GM12878 (cell line): ENCODE measurements around the gene UBE2O. TPM values are rescaled to one million over a fixed set of nuclear protein-coding genes. Genes with fewer than 3 reads are reported as not detected.

Experiments used
- CHD2 ChIP-seq: IDR thresholded peaks from 2 replicates; pipeline ENCODE4 v1.6.1; 2011; ENCODE audit warnings: low read depth, low read length, improper control_type of control experiment, borderline replicate concordance
- CHD4 ChIP-seq: fragments of 200-600 bp; sonication (generic); IDR thresholded peaks from 2 replicates; pipeline ENCODE4 v1.6.1; 2016; ENCODE audit warnings: mild to moderate bottlenecking
- CREB1 ChIP-seq: IDR thresholded peaks from 2 replicates; pipeline ENCODE4 v1.6.1; 2012; ENCODE audit warnings: low read depth, mild to moderate bottlenecking, inconsistent platforms
- HDAC2 ChIP-seq: fragments of 200-600 bp; sonication (generic); IDR thresholded peaks from 2 replicates; pipeline ENCODE4 v1.6.1; 2017
- HDGF ChIP-seq: fragments of 450-650 bp; IDR thresholded peaks from 2 replicates; pipeline ENCODE4 v1.6.1; 2016; ENCODE audit warnings: antibody characterized with exemption
- IKZF2 ChIP-seq, 2 experiments: fragments of 450-650 bp; IDR thresholded peaks; 2 replicates each; pipeline ENCODE4 v1.6.1; 2017; ENCODE audit warnings: mild to moderate bottlenecking in 2 of 2, moderate library complexity in 2 of 2
- JUND ChIP-seq: IDR thresholded peaks from 2 replicates; pipeline ENCODE4 v1.6.1; 2012; ENCODE audit warnings: low read depth, mild to moderate bottlenecking, low read length, improper control_type of control experiment, moderate library complexity
- MLLT1 ChIP-seq: fragments of 450-650 bp; IDR thresholded peaks from 2 replicates; pipeline ENCODE4 v1.6.1; 2016; ENCODE audit warnings: mild to moderate bottlenecking
- PML ChIP-seq: IDR thresholded peaks from 2 replicates; pipeline ENCODE4 v1.6.1; 2012; ENCODE audit warnings: low read length, inconsistent platforms
- POLR2A ChIP-seq: IDR thresholded peaks from 2 replicates; pipeline ENCODE4 v1.6.1; 2011; ENCODE audit warnings: low read depth, mild to moderate bottlenecking, low read length
- POLR2AphosphoS2 ChIP-seq: IDR thresholded peaks from 2 replicates; pipeline ENCODE4 v1.6.1; 2011; ENCODE audit warnings: low read depth, mild to moderate bottlenecking, low read length, improper control_type of control experiment, moderate library complexity
- POLR2AphosphoS5 ChIP-seq: IDR thresholded peaks from 2 replicates; pipeline ENCODE4 v1.6.1; 2011; ENCODE audit warnings: mild to moderate bottlenecking, low read length, inconsistent platforms
- RUNX3 ChIP-seq: IDR thresholded peaks from 2 replicates; pipeline ENCODE4 v1.6.1; 2012; ENCODE audit warnings: low read length, inconsistent platforms
- SIN3A ChIP-seq: IDR thresholded peaks from 2 replicates; pipeline ENCODE4 v1.6.1; 2012; ENCODE audit warnings: low read depth, low read length, improper control_type of control experiment
- TAF1 ChIP-seq: IDR thresholded peaks from 2 replicates; pipeline ENCODE4 v1.6.1; 2011; ENCODE audit warnings: mild to moderate bottlenecking, low read depth, low read length, borderline replicate concordance
- ZNF274 ChIP-seq: IDR thresholded peaks from one replicate; pipeline ENCODE4 v1.8.0; 2011; ENCODE audit not compliant: insufficient read length, insufficient read depth
- polyA plus RNA-seq, 11 experiments: library from polyadenylated mRNA; depleted of rRNA in 4 of 11; unstranded in 6 of 11; stranded (reverse) in 5 of 11; fragments of >200 nt; fragmentation: Nextera tagmentation in 4 of 11; fragmentation: Illumina TruSeq in 1 of 11; extraction: Ambion mirVana in 4 of 11; extraction: Trizol in 1 of 11; gene quantifications; 1 replicate in 1 of 11; 2 replicates in 10 of 11; pipeline versions ENCODE4 v1.2.1 to v1.2.3, GENCODE V29; 2011 to 2016; ENCODE audit warnings: inconsistent platforms in 2 of 11, missing spikeins in 2 of 11, low read depth in 1 of 11
- total RNA-seq, 4 experiments: library from RNA; depleted of rRNA in 3 of 4; stranded (reverse); fragments of >200 nt in 3 of 4; fragmentation: Illumina TruSeq in 1 of 4; extraction: Trizol in 1 of 4; gene quantifications; 2 replicates each; pipeline versions ENCODE4 v1.2.1 to v1.2.3, GENCODE V29; 2013 to 2021
- TF ChIP-seq, protein P1 (sequence below): fragments of 450-650 bp; IDR thresholded peaks from 2 replicates; pipeline ENCODE4 v1.6.1; 2017; ENCODE audit warnings: mild to moderate bottlenecking, low read depth, inconsistent platforms; ENCODE audit not compliant: poor library complexity, severe bottlenecking
- TF ChIP-seq, protein P2 (sequence below): fragments of 450-650 bp; IDR thresholded peaks from 2 replicates; pipeline ENCODE4 v1.6.1; 2016; ENCODE audit warnings: mild to moderate bottlenecking

Gene UBE2O
- total and polyA plus RNA-seq, 10 of the 15 experiments (the other 5 are each of a cell fraction or from before 2014, with no cell fraction given): 2.1 to 39.0 (median 14.1) TPM

- TF ChIP-seq, protein P1, sequence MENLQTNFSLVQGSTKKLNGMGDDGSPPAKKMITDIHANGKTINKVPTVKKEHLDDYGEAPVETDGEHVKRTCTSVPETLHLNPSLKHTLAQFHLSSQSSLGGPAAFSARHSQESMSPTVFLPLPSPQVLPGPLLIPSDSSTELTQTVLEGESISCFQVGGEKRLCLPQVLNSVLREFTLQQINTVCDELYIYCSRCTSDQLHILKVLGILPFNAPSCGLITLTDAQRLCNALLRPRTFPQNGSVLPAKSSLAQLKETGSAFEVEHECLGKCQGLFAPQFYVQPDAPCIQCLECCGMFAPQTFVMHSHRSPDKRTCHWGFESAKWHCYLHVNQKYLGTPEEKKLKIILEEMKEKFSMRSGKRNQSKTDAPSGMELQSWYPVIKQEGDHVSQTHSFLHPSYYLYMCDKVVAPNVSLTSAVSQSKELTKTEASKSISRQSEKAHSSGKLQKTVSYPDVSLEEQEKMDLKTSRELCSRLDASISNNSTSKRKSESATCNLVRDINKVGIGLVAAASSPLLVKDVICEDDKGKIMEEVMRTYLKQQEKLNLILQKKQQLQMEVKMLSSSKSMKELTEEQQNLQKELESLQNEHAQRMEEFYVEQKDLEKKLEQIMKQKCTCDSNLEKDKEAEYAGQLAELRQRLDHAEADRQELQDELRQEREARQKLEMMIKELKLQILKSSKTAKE: no peak
- TF ChIP-seq TAF1 (0 out of 2 replicates have a peak, but pooled peaks have one; percentile 35), POLR2AphosphoS2 (no peak), CHD2 (0 out of 2 replicates have a peak, but pooled peaks have one; percentile 14), IKZF2 (IDR thresholded peaks at IDR 0.05) (peak in 1 of 2 experiments; percentile 54; a peak in 3 of 4 replicates), MLLT1 (0 out of 2 replicates have a peak, but pooled peaks have one; percentile 50), PML (no peak), CHD4 (no peak), HDAC2 (no peak), POLR2A (peak; percentile 24), HDGF (peak; percentile 76), ZNF274 (no peak), JUND (no peak), CREB1 (no peak), POLR2AphosphoS5 (no peak), RUNX3 (peak; percentile 23; the same call in 1 of the 2 replicates), SIN3A (no peak)
- TF ChIP-seq, protein P2, sequence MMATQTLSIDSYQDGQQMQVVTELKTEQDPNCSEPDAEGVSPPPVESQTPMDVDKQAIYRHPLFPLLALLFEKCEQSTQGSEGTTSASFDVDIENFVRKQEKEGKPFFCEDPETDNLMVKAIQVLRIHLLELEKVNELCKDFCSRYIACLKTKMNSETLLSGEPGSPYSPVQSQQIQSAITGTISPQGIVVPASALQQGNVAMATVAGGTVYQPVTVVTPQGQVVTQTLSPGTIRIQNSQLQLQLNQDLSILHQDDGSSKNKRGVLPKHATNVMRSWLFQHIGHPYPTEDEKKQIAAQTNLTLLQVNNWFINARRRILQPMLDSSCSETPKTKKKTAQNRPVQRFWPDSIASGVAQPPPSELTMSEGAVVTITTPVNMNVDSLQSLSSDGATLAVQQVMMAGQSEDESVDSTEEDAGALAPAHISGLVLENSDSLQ: peak; percentile 57; the same call in 1 of the 2 replicates
Measured at GRCh38 chr17:76493505-76494167, 40.7 kb upstream of the UBE2O start (continued).
